ENCODE results near the gene KRTAP10-8.
"Not testable (repeated sequence)": the region's sequence is repeated elsewhere in the genome, so short reads cannot be mapped to it uniquely, and the experiment has no call there.

Gene KRTAP10-8

GRCh38 chr21:44612029-44612486 lies at the start of gene KRTAP10-8:
KRTAP10-8 (plus strand) TSS chr21:44612079; CDS start chr21:44612101, 22 bp downstream.
- no peak for DNase-seq

GRCh38 chr21:44564099-44564498 lies 47.8 kb upstream of the KRTAP10-8 start:
- no peak for DNase-seq

- no peak for DNase-seq
Observed at GRCh38 chr21:44564886-44565598, 46.8 kb upstream of the KRTAP10-8 start.

GRCh38 chr21:44566403-44566802 lies 45.5 kb upstream of the KRTAP10-8 start:
- DNase-seq, result no peak

- DNase-seq, result no peak
Observed at GRCh38 chr21:44567481-44568171, 44.3 kb upstream of the KRTAP10-8 start.

GRCh38 chr21:44568261-44568660 lies 43.6 kb upstream of the KRTAP10-8 start:
- DNase-seq, result no peak

GRCh38 chr21:44568667-44569556 lies 43.0 kb upstream of the KRTAP10-8 start:
- no peak for DNase-seq

GRCh38 chr21:44569861-44570517 lies 41.9 kb upstream of the KRTAP10-8 start:
- DNase-seq, result no peak

GRCh38 chr21:44571296-44571695 lies 40.6 kb upstream of the KRTAP10-8 start:
- DNase-seq, result no peak

GRCh38 chr21:44571844-44572782 lies 39.8 kb upstream of the KRTAP10-8 start:
- DNase-seq, result no peak

GRCh38 chr21:44572959-44573583 lies 38.8 kb upstream of the KRTAP10-8 start:
- no peak for DNase-seq

- DNase-seq, result not testable (repeated sequence)
Observed at GRCh38 chr21:44573630-44574456, 38.0 kb upstream of the KRTAP10-8 start, which contains the start of gene KRTAP10-4. KRTAP10-4 (plus strand) TSS chr21:44573729; CDS start chr21:44573759, 30 bp downstream.

- no peak for DNase-seq
Observed at GRCh38 chr21:44574457-44575306, 37.2 kb upstream of the KRTAP10-8 start.

GRCh38 chr21:44575307-44576024 lies 36.4 kb upstream of the KRTAP10-8 start:
- DNase-seq, result no peak

GRCh38 chr21:44576025-44576420 lies 35.9 kb upstream of the KRTAP10-8 start:
- DNase-seq, result no peak

GRCh38 chr21:44578371-44579055 lies 33.4 kb upstream of the KRTAP10-8 start:
- DNase-seq, result no peak

GRCh38 chr21:44579056-44579832 lies 32.6 kb upstream of the KRTAP10-8 start:
- no peak for DNase-seq
